GM18520 (cell line): ENCODE measurements around the gene IQCF5.
"Not testable (repeated sequence)": the region's sequence is repeated elsewhere in the genome, so short reads cannot be mapped to it uniquely, and the experiment has no call there.

Source experiments
- ATAC-seq: cut with Tn5 transposase; IDR thresholded peaks from one replicate; pipeline ENCODE4 v1.9.1; 2021; ENCODE audit not compliant: unreplicated experiment

The IQCF5 gene

DNA sequence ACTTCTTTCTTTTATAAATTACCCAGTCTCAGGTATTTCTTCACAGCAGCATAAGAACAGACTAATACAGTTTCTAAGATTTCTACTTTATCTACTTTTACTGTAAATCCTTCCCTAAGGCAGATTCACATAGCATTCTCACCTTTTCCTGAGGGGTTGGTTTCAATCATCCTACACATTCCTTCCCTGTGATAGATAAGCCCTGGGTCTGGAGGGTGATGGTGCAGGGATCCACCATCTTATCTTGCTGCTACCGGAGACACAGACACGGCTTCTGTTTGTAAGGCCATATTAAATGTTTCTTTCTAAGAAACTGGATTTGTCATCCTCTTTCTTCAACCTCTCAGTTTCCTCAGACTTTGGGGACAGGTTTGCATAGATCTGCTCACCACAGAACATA, 6.1 kb downstream of the IQCF5 start:
- no peak for ATAC-seq

- ATAC-seq = not testable (repeated sequence)
Observed at GRCh38 chr3:51868896-51869295, 6.5 kb downstream of the IQCF5 start.

DNA sequence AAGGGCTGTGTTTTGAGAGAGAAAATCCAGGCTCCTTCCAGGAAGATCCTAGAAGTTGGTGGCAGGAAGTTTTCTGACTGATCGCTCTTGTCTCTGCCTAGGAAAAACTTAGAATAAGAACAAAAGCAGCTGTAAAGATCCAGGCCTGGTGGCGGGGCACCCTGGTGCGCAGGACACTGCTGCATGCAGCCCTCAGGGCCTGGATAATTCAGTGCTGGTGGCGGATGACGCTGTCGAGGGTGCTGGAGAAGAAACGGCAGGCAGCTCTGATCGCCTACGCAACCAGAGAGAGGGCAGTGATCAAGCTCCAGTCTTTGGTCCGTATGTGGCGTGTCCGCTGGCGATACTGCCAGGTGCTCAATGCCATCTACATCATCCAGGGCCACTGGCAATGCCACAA, 12.5 kb downstream of the IQCF5 start:
- ATAC-seq = no peak

DNA sequence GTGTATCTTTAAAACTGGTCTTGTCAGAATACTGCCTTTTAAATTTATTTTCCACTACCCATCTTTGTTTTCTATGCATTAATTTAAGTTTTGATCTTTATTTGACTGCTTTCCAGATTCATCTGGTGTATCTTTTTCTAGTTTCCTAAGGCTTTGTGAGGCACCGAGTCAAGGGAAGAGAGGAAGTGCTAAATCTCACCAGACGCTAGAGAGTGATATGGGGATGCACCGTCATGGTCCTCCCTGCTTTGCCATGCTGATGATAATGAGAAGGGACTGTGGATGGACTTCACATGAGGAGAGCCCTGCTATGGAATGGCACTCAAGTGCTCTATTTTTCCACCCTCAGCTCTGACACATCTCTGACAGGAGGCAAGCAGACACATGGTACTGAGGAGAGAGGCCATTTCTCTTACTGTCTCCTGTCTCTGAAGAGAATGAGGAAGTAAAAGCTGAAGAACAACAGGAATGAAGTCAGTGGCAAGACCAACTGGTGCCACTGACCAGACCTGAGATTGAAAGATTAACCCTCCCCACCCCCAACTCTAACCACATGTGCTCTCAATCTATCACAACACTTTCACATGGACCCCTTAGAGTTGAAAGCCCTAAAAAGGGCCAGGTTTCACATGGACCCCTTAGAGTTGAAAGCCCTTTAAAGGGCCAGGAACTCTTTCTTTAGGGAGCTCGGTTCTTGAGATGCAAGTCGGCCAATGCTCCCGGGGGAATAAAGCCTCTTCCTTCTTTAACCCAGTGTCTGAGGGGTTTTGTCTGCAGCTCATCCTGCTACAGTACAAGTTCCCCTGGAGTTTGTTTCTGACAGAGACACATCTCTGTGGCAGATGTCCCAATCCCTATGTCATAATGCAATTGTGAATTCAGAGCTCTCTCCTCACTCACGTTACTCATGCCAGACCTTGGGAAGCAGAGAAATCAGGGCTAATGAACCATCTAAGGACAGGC, 14.4 kb downstream of the IQCF5 start, which contains the start of gene IQCF2:
TSS of gene IQCF2 (plus strand) at position 913 of the 963 bp plus-strand sequence. CDS start 52 bp downstream, outside the sequence.
- ATAC-seq = no peak

- ATAC-seq = not testable (repeated sequence)
Observed at GRCh38 chr3:51855411-51855810, 20.0 kb downstream of the IQCF5 start.

- no peak for ATAC-seq
Observed at GRCh38 chr3:51845129-51845528, 30.3 kb downstream of the IQCF5 start.

DNA sequence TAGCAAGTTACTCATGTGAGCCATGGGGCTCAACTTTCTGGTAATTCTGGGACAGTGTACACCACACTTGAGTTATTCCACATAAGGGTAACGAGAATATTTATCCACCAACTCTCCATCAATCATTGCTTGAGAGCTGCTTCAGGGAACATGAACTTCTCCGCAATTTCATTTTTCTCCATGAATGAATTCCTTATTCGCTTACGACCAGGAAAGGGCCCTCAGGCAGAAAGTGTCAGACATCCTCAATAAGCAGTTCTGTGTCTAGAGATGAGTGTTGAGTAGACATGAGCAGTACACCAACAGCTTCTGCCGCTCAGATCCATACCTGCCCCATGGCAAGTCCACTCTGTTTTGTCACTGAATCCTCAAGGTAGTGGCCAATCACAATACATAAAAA, 38.8 kb downstream of the IQCF5 start:
- ATAC-seq = no peak

DNA sequence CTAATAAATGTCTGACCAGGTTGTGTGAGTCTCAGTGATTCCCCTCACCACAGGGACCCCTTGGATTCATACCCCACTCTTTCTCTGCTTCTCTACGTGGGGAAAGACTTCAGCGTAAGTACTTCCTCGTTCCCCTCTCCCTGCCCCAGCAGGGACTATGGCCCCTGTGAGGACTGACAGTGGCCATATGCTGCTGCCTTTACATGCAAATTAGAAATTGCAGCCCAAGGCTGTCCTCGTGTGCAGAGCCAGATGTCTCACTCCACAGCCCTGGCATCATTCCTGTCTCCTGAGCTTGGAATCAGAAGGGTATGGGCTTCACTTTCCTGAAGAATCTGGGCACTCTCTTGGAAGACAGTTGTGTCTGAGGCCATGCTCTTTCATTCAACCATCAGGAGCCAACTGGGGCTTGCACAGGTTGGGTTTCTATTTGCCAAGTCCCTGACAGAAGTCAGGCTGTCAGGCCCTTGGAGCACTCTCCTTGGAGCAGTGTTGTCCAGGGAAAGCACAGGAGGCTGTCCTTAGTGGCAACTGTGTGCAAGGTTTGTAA, 44.5 kb downstream of the IQCF5 start:
- ATAC-seq = no peak

- ATAC-seq = no peak
Observed at GRCh38 chr3:51830345-51830744, 45.1 kb downstream of the IQCF5 start.

DNA sequence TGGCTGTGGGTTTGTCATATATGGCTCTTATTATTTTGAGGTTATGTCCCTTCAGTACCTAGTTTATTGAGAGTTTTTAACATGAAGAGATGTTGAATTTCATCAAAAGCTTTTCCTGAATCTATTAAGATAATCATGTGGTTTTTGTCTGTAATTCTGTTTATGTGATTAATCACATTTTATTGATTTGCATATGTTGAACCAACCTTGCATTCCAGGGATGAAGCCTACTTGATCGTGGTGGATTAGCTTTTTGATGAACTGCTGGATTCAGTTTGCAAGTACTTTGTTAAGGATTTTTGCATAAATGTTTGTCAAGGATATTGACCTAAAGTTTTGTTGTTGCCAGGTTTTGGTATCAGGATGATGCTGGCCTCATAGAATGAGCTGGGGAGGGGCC, 47.1 kb downstream of the IQCF5 start:
- no peak for ATAC-seq
